Peyer's patch (tissue), 4 donors: Measurements from ENCODE around the gene SCAF4. TPM values are rescaled to one million over a fixed set of nuclear protein-coding genes. Genes with fewer than 3 reads are reported as not detected.
A peak's percentile ranks its signal among the peaks of the same experiment; 100 is the strongest.
"Not testable (repeated sequence)": the region's sequence is repeated elsewhere in the genome, so short reads cannot be mapped to it uniquely, and the experiment has no call there.

ENCODE experiments used
- DNase-seq, 3 donors: peaks; one replicate each; pipeline ENCODE4 v3.0.0-alpha.2; 2017 to 2019
- H3K27ac ChIP-seq, 4 donors: fragments of 200-600 bp; sonication (generic); one replicate each; pipeline ENCODE4 v1.5.1; 2016 to 2019
- H3K27me3 ChIP-seq, 2 donors: fragments of 200-600 bp; sonication (generic); one replicate each; pipeline ENCODE4 v1.5.1; 2019
- H3K36me3 ChIP-seq, 3 donors: fragments of 200-600 bp; sonication (generic); one replicate each; pipeline ENCODE4 v1.5.1; 2016 to 2019
- H3K4me1 ChIP-seq, 4 donors: fragments of 200-600 bp; sonication (generic); one replicate each; pipeline ENCODE4 v1.5.1; 2016 to 2019
- H3K4me3 ChIP-seq, 4 donors: fragments of 200-600 bp; sonication (generic); 1 replicate in 3 of 4; 2 replicates in 1 of 4; pipeline ENCODE4 v1.5.1; 2016 to 2019; ENCODE audit warnings: mild to moderate bottlenecking in 1 of 4
- H3K9me3 ChIP-seq, 4 donors: fragments of 200-600 bp; sonication (generic); one replicate each; pipeline ENCODE4 v1.5.1; 2016 to 2019; ENCODE audit warnings: mild to moderate bottlenecking in 1 of 4
- POLR2A ChIP-seq, 2 donors: fragments of 450-650 bp; IDR thresholded peaks; one replicate each; pipeline ENCODE4 v1.5.1; 2017; ENCODE audit warnings: antibody characterized with exemption in 2 of 2, mild to moderate bottlenecking in 2 of 2, moderate library complexity in 2 of 2
- total RNA-seq, 4 donors: library from RNA; depleted of rRNA; stranded (reverse); fragments of >200 nt; gene quantifications; one replicate each; pipeline ENCODE4 v1.1.0, GENCODE V29; 2016
- TF ChIP-seq, protein P1 (sequence below), 6 experiments: fragments of 450-650 bp in 4 of 6; fragments of 200-600 bp in 2 of 6; sonication (generic) in 1 of 6; IDR thresholded peaks; one replicate each; pipeline ENCODE4 v1.5.1; 2017 to 2019; ENCODE audit warnings: antibody characterized with exemption in 6 of 6, mild to moderate bottlenecking in 3 of 6, moderate library complexity in 1 of 6

Gene SCAF4
- total RNA-seq, 4 donors from 2014 or later = 26.4 to 33.1 (median 30.2) TPM

DNA sequence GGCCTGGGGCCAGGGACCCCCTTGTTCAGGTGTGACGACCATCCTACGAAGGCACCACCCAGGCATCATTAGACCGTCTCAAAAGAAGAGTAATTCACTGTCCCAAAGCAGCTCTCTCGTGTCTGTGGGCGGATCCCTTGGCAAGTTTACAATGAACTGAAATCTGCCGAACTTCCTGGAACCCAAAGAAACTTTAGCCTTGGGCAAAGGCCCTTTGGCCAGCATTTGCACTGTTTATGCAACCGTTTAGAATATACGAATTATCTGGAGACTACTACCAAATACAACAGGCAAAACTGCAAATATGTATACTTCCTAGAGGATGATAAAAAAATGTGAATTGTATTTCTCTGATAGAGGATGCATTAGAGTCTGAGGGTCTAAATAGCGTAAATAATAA, 73.9 kb downstream of the SCAF4 start:
- H3K27ac ChIP-seq = peak overlapping the region in 2 of 4 donors; percentile 84 to 92
- TF ChIP-seq, protein P1, sequence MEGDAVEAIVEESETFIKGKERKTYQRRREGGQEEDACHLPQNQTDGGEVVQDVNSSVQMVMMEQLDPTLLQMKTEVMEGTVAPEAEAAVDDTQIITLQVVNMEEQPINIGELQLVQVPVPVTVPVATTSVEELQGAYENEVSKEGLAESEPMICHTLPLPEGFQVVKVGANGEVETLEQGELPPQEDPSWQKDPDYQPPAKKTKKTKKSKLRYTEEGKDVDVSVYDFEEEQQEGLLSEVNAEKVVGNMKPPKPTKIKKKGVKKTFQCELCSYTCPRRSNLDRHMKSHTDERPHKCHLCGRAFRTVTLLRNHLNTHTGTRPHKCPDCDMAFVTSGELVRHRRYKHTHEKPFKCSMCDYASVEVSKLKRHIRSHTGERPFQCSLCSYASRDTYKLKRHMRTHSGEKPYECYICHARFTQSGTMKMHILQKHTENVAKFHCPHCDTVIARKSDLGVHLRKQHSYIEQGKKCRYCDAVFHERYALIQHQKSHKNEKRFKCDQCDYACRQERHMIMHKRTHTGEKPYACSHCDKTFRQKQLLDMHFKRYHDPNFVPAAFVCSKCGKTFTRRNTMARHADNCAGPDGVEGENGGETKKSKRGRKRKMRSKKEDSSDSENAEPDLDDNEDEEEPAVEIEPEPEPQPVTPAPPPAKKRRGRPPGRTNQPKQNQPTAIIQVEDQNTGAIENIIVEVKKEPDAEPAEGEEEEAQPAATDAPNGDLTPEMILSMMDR (IDR thresholded peaks at IDR 0.05) = no peak
- no peak for TF ChIP-seq POLR2A (IDR thresholded peaks at IDR 0.05)
- H3K9me3 ChIP-seq = no peaks in the 10 kb centered on the region
- no peaks in the 10 kb centered on the region for H3K36me3 ChIP-seq
- H3K4me3 ChIP-seq = peak overlapping the region in 1 of 4 donors; percentile 15
- peak in 1 of 3 donors; percentile 79 for DNase-seq
- H3K4me1 ChIP-seq = peaks cover 0 to 41% (median 8%) of the 10 kb centered on the region in 4 donors
- no peaks in the 10 kb centered on the region for H3K27me3 ChIP-seq

GRCh38 chr21:31656199-31657095, 75.5 kb downstream of the SCAF4 start:
- no peak for TF ChIP-seq POLR2A (IDR thresholded peaks at IDR 0.05)
- TF ChIP-seq, protein P1 (IDR thresholded peaks at IDR 0.05) = no peak
- H3K4me1 ChIP-seq = peaks cover 0 to 27% (median 3%) of the 10 kb centered on the region in 4 donors
- H3K9me3 ChIP-seq = no peaks in the 10 kb centered on the region
- DNase-seq = no peak
- H3K27me3 ChIP-seq = no peaks in the 10 kb centered on the region
- no peaks in the 10 kb centered on the region for H3K36me3 ChIP-seq
- H3K27ac ChIP-seq = peak overlapping the region in 2 of 4 donors; percentile 84 to 92
- no peak overlapping the region for H3K4me3 ChIP-seq

- Histone ChIP-seq H3K4me3 (peak overlapping the region in 3 of 4 donors; percentile 2 to 19 (median 12)), H3K4me1 (peaks cover 0 to 16% (median 0%) of the 10 kb centered on the region in 4 donors), H3K27ac (peak overlapping the region in 1 of 4 donors; percentile 42)
- not testable (repeated sequence) for H3K9me3 ChIP-seq, H3K36me3 ChIP-seq, H3K27me3 ChIP-seq
- DNase-seq = peak in 1 of 3 donors; percentile 25
These were observed 76.9 kb downstream of the SCAF4 start for GRCh38 chr21:31654821-31655580.

DNA sequence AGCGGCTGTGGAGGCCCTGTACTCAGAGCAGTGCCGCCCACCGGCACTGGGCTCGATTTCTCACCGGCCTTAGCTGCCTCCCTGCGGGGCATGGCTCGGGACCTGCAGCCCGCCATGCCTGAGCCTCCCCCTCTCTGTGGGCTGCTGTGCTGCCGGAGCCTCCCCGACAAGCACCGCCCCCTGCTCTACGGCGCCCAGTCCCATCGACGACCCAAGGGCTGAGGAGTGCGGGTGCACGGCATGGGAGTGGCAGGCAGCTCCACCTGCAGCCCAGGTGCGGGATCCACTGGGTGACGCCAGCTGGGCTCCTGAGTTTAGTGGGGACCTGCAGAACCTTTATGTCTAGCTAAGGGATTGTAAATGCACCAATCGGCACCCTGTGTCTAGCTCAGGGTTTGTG, 77.6 kb downstream of the SCAF4 start:
- no peak overlapping the region for H3K27ac ChIP-seq
- TF ChIP-seq, protein P1 (IDR thresholded peaks at IDR 0.05) = no peak
- no peak for TF ChIP-seq POLR2A (IDR thresholded peaks at IDR 0.05)
- no peak overlapping the region for H3K4me3 ChIP-seq
- no peaks in the 10 kb centered on the region for H3K9me3 ChIP-seq
- H3K4me1 ChIP-seq = peaks cover 0 to 16% (median 0%) of the 10 kb centered on the region in 4 donors
- H3K36me3 ChIP-seq = no peaks in the 10 kb centered on the region
- DNase-seq = no peak
- H3K27me3 ChIP-seq = no peaks in the 10 kb centered on the region

DNA sequence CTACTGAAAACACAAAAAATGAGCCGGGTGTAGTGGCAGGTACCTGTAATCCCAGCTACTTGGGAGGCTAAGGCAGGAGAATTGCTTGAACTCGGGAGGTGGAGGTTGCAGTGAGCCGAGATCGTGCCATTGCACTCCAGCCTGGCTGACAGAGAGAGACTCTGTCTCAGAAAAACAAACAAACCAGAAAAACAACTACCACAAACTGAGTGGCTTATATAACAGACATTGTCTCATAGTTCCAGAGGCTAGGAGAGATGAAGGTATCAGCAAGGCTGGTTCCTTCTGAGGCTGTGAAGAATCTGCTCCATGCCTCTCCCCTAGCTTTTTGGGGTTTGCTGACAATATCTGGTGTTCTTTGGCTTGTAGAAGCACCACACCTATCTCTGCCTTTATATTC, 80.4 kb downstream of the SCAF4 start:
- H3K4me3 ChIP-seq, H3K36me3 ChIP-seq, H3K27ac ChIP-seq, DNase-seq, H3K9me3 ChIP-seq, H3K4me1 ChIP-seq, H3K27me3 ChIP-seq: not testable (repeated sequence)

GRCh38 chr21:31650930-31651329, 81.0 kb downstream of the SCAF4 start:
- Histone ChIP-seq H3K4me1 (no peaks in the 10 kb centered on the region), H3K4me3 (no peak overlapping the region), H3K9me3 (no peaks in the 10 kb centered on the region), H3K36me3 (no peaks in the 10 kb centered on the region), H3K27ac (no peak overlapping the region), H3K27me3 (no peaks in the 10 kb centered on the region)
- no peak for TF ChIP-seq POLR2A (IDR thresholded peaks at IDR 0.05)
- DNase-seq = no peak

GRCh38 chr21:31647650-31648049, 84.3 kb downstream of the SCAF4 start:
- H3K27ac ChIP-seq = no peak overlapping the region
- H3K9me3 ChIP-seq = no peaks in the 10 kb centered on the region
- no peak for DNase-seq
- H3K4me3 ChIP-seq = no peak overlapping the region
- no peaks in the 10 kb centered on the region for H3K27me3 ChIP-seq
- TF ChIP-seq, protein P1 (IDR thresholded peaks at IDR 0.05) = no peak
- TF ChIP-seq POLR2A (IDR thresholded peaks at IDR 0.05) = no peak
- H3K4me1 ChIP-seq = peaks cover 0 to 8% (median 0%) of the 10 kb centered on the region in 4 donors
- H3K36me3 ChIP-seq = no peaks in the 10 kb centered on the region
